ENCODE data around the gene NDUFB1.

The NDUFB1 gene

GRCh38 chr14:92121670-92122350 is at the start of gene NDUFB1, which contains the start of gene CPSF2:
NDUFB1 (minus strand) TSS chr14:92121706; CDS start chr14:92117637, 4,069 bp downstream.
CPSF2 (plus strand) TSS chr14:92121969; CDS start chr14:92130985, 9,016 bp downstream.
- peak; percentile 78 to 87 for DNase-seq

- no peak for DNase-seq
Observed at GRCh38 chr14:92164958-92165357, 43.5 kb upstream of the NDUFB1 start.

DNA sequence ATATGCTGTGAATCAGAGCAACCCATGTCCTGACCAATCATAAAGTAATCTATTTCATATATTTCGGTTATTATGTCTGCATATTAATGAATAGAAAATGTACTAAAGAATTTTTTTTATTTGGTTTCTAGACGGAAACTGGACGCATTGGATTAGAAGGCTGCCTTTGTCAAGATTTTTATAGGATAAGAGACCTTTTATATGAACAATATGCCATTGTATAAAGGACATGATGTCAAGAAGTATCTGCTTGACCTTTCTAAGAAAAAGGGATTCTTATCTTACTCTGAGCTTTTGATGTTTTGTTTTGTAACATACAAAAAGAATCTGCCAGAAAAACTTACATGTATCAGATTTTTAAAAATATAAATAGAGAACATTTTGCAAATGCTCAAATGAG is 40.0 kb upstream of the NDUFB1 start:
- no peak for DNase-seq

DNA sequence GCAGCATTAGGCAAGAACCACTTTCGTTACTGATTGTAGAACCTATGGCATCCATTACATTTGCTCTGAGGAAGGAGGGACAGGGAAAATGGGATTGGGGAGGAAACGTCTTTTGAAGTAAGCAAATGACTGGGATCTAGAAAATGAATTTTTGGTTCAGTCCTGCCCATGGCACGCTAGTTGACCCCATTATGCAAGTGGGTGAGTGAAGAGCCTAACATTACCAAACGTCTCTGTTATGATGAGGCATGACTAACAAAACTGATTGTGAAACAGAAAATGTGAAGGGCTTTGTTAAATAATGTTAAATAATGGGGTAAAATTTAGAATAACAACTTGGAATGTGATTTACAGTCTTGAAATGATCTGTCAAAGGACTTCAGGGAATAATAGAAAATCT is 39.1 kb upstream of the NDUFB1 start:
- peak in 1 of 2 donors; percentile 3 for DNase-seq

- no peak for DNase-seq
Observed at GRCh38 chr14:92154283-92154942, 32.9 kb upstream of the NDUFB1 start.

DNA sequence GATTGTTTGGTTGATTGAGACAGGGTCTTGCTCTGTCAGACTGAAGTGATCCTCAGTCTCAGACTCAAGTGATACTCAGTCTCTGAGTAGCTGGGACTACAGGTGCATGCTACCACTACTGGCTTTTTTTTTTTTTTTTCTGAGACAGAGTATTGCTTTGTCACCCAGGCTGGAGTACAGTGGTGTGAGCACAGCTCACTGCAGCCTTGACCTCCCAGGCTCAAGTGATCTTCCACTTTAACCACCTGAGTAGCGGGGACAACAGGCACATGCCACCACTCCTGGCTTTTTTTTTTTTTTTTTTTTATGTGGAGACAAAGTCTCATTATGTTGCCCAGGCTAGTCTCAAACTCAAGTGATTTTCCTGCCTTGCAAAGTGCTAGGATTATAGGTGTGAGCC is 32.1 kb upstream of the NDUFB1 start:
- no peak for DNase-seq

DNA sequence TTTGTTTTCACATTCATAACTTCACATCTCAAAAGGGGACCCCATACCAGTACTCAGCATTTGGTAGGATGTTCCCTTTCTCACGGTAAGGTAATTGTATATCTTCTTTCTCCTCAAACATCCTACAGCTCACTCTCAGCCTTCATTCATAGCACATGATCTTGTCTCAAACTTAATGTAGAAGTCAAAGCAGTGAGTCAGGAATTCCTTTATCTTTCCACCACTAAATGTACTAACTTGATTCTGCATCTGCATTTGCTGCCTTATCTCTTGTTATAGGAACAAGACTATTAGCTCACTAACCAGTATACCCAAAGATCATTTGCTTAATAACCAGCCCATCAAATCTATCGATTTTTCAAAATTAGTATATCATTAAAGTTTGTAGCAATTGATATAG is 23.2 kb upstream of the NDUFB1 start:
- DNase-seq: no peak

DNA sequence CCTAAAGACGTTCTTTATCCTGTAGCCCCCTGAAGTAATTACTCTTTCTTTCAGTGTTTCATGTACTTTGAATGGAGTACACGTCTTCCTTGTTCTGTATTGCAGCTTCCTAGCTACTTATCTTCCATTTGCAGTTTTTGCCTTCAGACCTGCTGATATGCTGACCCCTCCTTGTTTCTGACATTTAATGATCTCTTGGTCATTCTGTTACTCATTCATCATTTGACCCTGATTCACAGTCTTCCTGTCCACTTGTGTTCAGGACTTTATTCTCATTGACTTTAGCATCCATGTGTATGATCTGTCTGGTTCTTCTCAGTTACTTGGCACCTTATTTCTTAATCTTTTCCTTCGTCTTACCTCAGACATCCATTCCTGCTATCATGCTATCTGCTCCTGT is 22.5 kb upstream of the NDUFB1 start:
- DNase-seq: no peak

- DNase-seq: no peak
Observed at GRCh38 chr14:92143309-92143708, 21.8 kb upstream of the NDUFB1 start.

- peak in 1 of 2 donors; percentile 17 for DNase-seq
Observed at GRCh38 chr14:92135269-92135668, 13.8 kb upstream of the NDUFB1 start.

DNA sequence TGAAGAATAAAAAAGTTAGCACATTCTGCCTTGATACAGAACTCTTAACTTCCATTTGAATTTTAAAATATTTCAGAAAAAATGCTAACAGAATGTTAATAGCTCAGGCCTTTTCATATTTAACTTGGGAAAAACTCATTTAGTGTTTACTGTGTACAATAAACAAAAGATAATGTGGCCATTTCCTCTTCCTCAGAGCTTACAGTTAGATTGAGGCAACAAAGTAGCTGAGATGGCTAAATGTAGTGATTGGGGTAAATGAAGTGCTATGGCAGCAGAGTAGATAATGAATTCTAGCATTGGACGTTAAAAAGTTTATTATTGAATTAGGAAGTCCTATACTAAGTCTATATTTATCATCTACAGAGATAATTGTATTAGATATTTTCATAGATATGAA is 12.9 kb upstream of the NDUFB1 start:
- no peak for DNase-seq

GRCh38 chr14:92122761-92123160 is 1.3 kb upstream of the NDUFB1 start:
- DNase-seq: no peak

DNA sequence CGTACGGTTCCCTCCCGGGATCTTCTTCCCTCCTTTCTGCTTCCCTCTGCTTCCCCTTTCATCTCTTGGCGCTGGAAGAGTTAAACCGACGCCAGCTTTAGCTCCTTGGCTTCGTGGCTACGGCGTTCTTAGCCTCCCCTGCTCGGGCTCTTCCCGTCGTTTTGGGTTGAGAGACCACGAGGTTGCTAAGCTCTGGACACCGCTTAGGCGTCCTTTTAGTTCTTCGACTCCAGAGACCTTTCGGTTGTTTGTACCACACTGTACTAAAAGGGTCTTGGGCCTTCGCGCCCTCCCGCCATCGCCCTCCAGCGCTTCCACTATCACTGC is 808 bp upstream of the NDUFB1 start:
- DNase-seq: peak in 1 of 2 donors; percentile 2

GRCh38 chr14:92121207-92121669 is 268 bp downstream of the NDUFB1 start:
- peak in 1 of 2 donors; percentile 3 for DNase-seq

DNA sequence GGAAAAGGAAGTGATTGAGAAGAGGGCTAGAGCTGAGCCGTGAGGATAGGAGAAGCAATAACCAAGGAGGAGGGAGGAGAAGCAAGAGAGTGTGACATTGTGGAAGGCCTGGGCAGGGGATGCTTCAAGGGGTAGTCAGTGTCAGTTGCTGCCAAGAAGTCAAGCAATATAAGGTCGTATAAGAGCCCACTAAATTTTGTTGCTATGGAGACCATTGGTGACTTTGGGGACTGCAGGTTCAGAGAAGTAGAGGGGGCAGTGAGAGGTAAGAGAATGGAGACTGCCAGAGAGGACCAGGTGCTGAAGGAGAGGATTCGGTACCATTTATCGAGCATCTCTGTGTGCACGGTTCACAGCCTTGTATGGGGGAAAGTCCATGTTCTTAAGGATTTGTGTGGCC is 12.0 kb downstream of the NDUFB1 start:
- DNase-seq: no peak

GRCh38 chr14:92108345-92109254 is 12.9 kb downstream of the NDUFB1 start:
- DNase-seq: peak in 1 of 2 donors; percentile 35

- DNase-seq: peak; percentile 96 to 97
Observed at GRCh38 chr14:92106143-92106926, 15.2 kb downstream of the NDUFB1 start, which contains the start of gene ATXN3. ATXN3 (minus strand) TSS chr14:92106582; CDS start chr14:92106552, 30 bp downstream.

DNA sequence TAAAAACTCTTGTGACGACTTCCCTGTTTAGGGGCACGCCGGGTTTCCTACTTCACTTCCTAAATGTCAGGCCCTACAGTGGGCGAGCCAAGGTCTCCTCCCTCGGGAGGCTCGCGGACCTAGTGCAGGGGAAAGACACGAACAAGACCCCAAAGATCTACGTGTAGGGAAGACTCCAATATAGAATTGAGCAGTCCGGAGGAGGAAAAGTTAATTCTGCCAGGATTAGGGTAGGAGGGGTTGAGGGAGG is 15.7 kb downstream of the NDUFB1 start:
- peak in 1 of 2 donors; percentile 17 for DNase-seq

GRCh38 chr14:92105073-92105892 is 16.2 kb downstream of the NDUFB1 start:
- DNase-seq: no peak

DNA sequence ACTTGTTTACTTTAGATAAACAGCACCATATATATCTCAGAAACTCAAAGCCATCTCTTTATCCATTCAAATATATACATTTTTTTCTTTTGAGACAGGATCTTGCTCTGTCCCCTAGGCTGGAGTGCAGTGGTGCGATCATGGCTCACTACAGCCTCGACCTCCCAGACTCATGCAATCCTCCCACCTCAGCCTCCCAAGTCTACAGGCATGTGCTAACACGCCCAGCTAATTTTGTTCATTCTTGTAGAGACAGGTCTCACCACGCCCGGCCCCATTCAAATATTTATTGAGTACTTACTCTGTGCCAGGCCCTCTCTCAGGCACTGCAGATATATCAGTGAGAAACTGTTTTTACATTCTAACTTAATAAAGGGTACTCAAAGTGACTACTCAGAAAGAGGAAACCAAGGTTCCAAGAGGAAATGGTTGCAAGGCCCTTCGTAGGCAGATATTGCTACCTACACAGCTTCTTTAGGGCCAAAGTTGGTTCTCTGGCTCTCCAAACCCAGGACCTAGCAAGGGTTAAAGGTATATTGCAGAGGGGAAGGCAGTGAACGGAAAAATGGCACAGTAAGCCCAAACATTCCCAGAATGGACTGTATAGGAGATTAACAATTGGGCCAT is 18.0 kb downstream of the NDUFB1 start:
- DNase-seq: no peak

DNA sequence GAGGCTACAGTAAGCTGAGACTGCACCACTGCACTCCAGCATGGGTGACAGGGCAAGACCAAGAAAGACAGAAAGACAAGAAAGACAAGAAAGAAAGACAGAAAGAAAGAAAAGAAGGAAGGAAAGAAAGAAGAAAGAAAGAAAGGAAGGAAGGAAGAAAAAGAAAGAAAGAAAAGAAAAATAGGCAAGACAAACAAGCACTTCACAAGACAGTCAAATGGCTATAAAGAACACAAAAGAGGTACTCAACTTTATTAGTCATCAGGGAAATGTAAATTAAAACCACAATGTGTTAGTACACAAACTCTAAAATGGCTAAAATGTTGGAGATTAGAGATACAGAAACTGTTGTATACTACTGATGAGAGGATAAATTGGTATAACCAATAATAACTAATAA is 21.7 kb downstream of the NDUFB1 start:
- no peak for DNase-seq

All from CD4-positive, alpha-beta T cell treated with Interleukin-1 beta for 1 hour (primary cell).